Measurements from ENCODE around the gene SCAF4.

- TF ChIP-seq CEBPB (IDR thresholded peaks at IDR 0.05) (no peak), TAF1 (IDR thresholded peaks at IDR 0.05; ENCODE audit: low read depth) (no peak)
Measured at GRCh38 chr21:31670070-31670469, 61.8 kb downstream of the SCAF4 start.
